A673 (cell line): ENCODE measurements around the gene CDYL2. TPM values are rescaled to one million over a fixed set of nuclear protein-coding genes. Genes with fewer than 3 reads are reported as not detected.

ENCODE experiments used
- BruUV-seq: library from RNA; stranded (reverse); fragments of 400-500 nt; replicated peaks from 2 replicates; lab custom pipeline; 2021; lab: Mats Ljungman, UMichigan
- CTCF ChIA-PET: fragments of 300-600 bp; sonication (Branson Sonifier 250); formaldehyde crosslinking; loops from one replicate; lab custom pipeline; 2022; ENCODE audit warnings: antibody characterized with exemption; lab: Charles Lee
- POLR2A ChIA-PET: fragments of 300-600 bp; sonication (Branson Sonifier 250); formaldehyde crosslinking; loops from one replicate; lab custom pipeline; 2022; ENCODE audit warnings: antibody characterized with exemption; ENCODE audit not compliant: low non-redundant PET; lab: Charles Lee
- DNase-seq: peaks from one replicate; pipeline ENCODE4 v3.0.0-alpha.2; 2015; ENCODE audit warnings: low spot score
- H3K27ac ChIP-seq: fragments of 200-600 bp; sonication (generic); 2 replicates; pipeline ENCODE4 v1.5.1; 2016; ENCODE audit warnings: mixed run types, low read depth, mild to moderate bottlenecking, mixed read lengths, antibody characterized with exemption, low read length; ENCODE audit not compliant: poor library complexity, severe bottlenecking
- H3K27me3 ChIP-seq: fragments of 200-600 bp; sonication (generic); replicated peaks from 2 replicates; pipeline ENCODE4 v1.6.1; 2017; ENCODE audit warnings: mixed run types, low read depth, mild to moderate bottlenecking, mixed read lengths, antibody characterized with exemption, low read length; ENCODE audit not compliant: insufficient read depth, poor library complexity
- H3K36me3 ChIP-seq: fragments of 200-600 bp; sonication (generic); 2 replicates; pipeline ENCODE4 v1.6.1; 2016; ENCODE audit warnings: mixed run types, mild to moderate bottlenecking, mixed read lengths, antibody characterized with exemption, low read length; ENCODE audit not compliant: insufficient read depth, poor library complexity, severe bottlenecking
- H3K4me1 ChIP-seq: fragments of 200-600 bp; sonication (generic); 2 replicates; pipeline ENCODE4 v1.6.1; 2017; ENCODE audit warnings: mixed run types, mild to moderate bottlenecking, mixed read lengths, antibody characterized with exemption, low read length; ENCODE audit not compliant: insufficient read depth, poor library complexity, severe bottlenecking
- H3K4me3 ChIP-seq: fragments of 200-600 bp; sonication (generic); 2 replicates; pipeline ENCODE4 v1.5.1; 2016; ENCODE audit warnings: low read depth, mixed run types, mild to moderate bottlenecking, mixed read lengths, low read length; ENCODE audit not compliant: poor library complexity, severe bottlenecking
- H3K9me3 ChIP-seq: fragments of 200-600 bp; sonication (generic); 2 replicates; pipeline ENCODE4 v1.6.1; 2016; ENCODE audit warnings: mixed run types, low read depth, mild to moderate bottlenecking, mixed read lengths, antibody characterized with exemption, low read length; ENCODE audit not compliant: poor library complexity, severe bottlenecking
- EZH2 ChIP-seq: fragments of 200-600 bp; sonication (generic); IDR thresholded peaks from 2 replicates; pipeline ENCODE4 v1.6.1; 2017; ENCODE audit warnings: borderline replicate concordance, low read depth, mild to moderate bottlenecking, mixed read lengths, antibody characterized with exemption, low read length; ENCODE audit not compliant: poor library complexity, severe bottlenecking
- intact Hi-C: fragments of 100-400 bp; cut with micrococcal nuclease; formaldehyde crosslinking; loops from one replicate; pipeline ENCODE4 v1.10.0; 2022; ENCODE audit not compliant: unreplicated experiment
- total RNA-seq: library from RNA; stranded (reverse); gene quantifications from 2 replicates; pipeline ENCODE4 v1.2.3, GENCODE V29; 2021
- TF ChIP-seq, protein P1 (sequence below): fragments of 300-800, 200-600 bp; sonication (generic); conservative IDR thresholded peaks from 2 replicates; pipeline ENCODE4 v1.5.1; 2017; ENCODE audit warnings: low read depth, mild to moderate bottlenecking, antibody characterized with exemption, low read length, moderate library complexity, mixed read lengths

Gene CDYL2
- total RNA-seq, 1 experiment from 2014 or later: 0.64 TPM

DNA sequence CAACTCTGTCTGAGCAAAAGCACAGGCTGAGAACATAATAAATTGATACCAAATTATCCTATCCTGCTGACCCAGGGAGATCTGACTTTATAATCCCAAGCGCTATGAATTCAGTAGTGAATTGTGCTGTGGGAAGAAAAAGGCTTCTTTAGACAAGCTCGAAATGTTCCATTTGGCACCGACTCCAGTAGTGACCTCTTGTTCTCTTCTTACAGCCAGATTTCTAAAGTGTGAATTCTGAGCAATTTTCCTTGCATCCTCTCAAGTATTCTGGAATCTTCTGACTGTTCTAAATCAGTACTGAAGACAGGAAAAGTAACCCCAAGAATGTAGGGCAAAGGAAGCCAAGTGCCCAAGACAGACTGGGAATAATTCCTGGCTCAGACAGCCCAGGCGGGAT is 58.2 kb downstream of the CDYL2 start:
- no TSS peak for BruUV-seq
- peaks cover 6% of the 10 kb centered on the region for H3K27me3 ChIP-seq
- DNase-seq: no peak
- no peaks in the 10 kb centered on the region for H3K4me1 ChIP-seq
- H3K27ac ChIP-seq: no peak overlapping the region
- TF ChIP-seq, protein P1, sequence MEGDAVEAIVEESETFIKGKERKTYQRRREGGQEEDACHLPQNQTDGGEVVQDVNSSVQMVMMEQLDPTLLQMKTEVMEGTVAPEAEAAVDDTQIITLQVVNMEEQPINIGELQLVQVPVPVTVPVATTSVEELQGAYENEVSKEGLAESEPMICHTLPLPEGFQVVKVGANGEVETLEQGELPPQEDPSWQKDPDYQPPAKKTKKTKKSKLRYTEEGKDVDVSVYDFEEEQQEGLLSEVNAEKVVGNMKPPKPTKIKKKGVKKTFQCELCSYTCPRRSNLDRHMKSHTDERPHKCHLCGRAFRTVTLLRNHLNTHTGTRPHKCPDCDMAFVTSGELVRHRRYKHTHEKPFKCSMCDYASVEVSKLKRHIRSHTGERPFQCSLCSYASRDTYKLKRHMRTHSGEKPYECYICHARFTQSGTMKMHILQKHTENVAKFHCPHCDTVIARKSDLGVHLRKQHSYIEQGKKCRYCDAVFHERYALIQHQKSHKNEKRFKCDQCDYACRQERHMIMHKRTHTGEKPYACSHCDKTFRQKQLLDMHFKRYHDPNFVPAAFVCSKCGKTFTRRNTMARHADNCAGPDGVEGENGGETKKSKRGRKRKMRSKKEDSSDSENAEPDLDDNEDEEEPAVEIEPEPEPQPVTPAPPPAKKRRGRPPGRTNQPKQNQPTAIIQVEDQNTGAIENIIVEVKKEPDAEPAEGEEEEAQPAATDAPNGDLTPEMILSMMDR: no peak
- no peak for TF ChIP-seq EZH2
- no peaks in the 10 kb centered on the region for H3K36me3 ChIP-seq
- CTCF ChIA-PET: no interaction called here
- intact Hi-C loops: no loop called here
- POLR2A ChIA-PET: no interaction called here
- no peak overlapping the region for H3K4me3 ChIP-seq
- no peaks in the 10 kb centered on the region for H3K9me3 ChIP-seq

DNA sequence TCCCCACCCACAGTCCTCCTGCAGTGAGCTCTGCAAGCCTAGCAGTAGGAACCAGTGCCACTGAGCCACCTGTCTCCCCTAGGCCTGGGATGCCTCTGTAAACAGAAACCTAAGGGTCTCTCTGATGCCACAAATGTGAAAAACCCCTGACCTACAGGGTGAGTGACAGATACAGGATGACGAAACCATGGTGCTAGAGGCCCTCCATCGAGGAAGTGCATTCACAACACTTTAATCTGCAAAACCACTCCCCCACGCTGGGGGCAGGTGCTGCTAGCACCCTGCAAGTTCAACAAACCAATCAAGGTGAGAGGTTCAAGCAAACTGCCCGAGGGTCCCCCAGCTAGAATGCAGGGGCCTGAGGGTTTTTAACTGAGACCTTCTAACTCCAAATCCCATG is 59.5 kb downstream of the CDYL2 start:
- Histone ChIP-seq H3K27ac (no peak overlapping the region), H3K27me3 (peaks cover 6% of the 10 kb centered on the region), H3K36me3 (no peaks in the 10 kb centered on the region), H3K9me3 (peaks cover 6% of the 10 kb centered on the region), H3K4me1 (no peaks in the 10 kb centered on the region), H3K4me3 (no peak overlapping the region)
- DNase-seq: no peak
- ChIA-PET POLR2A (no interaction called here), CTCF (no interaction called here)
- TF ChIP-seq EZH2: no peak
- TF ChIP-seq, protein P1: no peak
- no TSS peak for BruUV-seq
- intact Hi-C loops: no loop called here

DNA sequence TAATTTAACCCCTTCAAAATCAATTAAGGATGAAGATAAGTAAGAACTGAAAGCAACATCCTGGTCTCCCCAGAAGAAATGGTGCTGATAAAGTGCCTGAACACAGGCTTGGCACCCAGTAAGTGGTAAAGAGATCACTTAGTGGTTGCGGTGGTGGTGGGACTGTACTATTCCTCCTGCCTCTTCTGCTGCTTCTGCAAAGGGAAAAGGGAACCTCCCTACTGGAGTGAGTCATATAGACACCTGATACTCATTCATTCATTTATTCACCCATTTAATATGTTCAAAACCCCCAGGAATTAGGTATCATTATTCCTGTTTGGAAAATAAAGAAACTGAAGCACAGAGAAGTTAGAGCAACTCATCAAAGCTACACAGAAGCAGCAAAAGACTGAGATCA is 60.6 kb downstream of the CDYL2 start:
- Histone ChIP-seq H3K36me3 (no peaks in the 10 kb centered on the region), H3K27ac (no peak overlapping the region), H3K4me3 (no peak overlapping the region), H3K27me3 (peaks cover 6% of the 10 kb centered on the region), H3K9me3 (peaks cover 6% of the 10 kb centered on the region), H3K4me1 (no peaks in the 10 kb centered on the region)
- intact Hi-C loops: no loop called here
- no TSS peak for BruUV-seq
- CTCF ChIA-PET: no interaction called here
- TF ChIP-seq EZH2: no peak
- TF ChIP-seq, protein P1: no peak
- DNase-seq: no peak
- POLR2A ChIA-PET: no interaction called here
